GM12878 (cell line): ENCODE measurements around the gene HEXA.

Experiments
- CTCF ChIP-seq, 3 experiments: IDR thresholded peaks in 2 of 3; conservative IDR thresholded peaks in 1 of 3; 2 replicates each; pipeline ENCODE4 v1.5.1; 2011; ENCODE audit warnings: low read depth in 3 of 3, low read length in 3 of 3, mild to moderate bottlenecking in 3 of 3, control low read depth in 2 of 3, moderate library complexity in 2 of 3, inconsistent platforms in 1 of 3, mixed read lengths in 1 of 3; ENCODE audit not compliant: control insufficient read depth in 2 of 3, insufficient read depth in 1 of 3; ENCODE audit errors: extremely low read depth in 1 of 3
- EZH2 ChIP-seq: IDR thresholded peaks from 2 replicates; pipeline ENCODE4 v1.6.1; 2012; ENCODE audit warnings: low read depth, mild to moderate bottlenecking, control low read depth, inconsistent platforms, low read length, borderline replicate concordance; ENCODE audit not compliant: control insufficient read depth
- POLR2A ChIP-seq: IDR thresholded peaks from 2 replicates; pipeline ENCODE4 v1.6.1; 2011; ENCODE audit warnings: low read depth, mild to moderate bottlenecking, low read length
- POLR2AphosphoS5 ChIP-seq: IDR thresholded peaks from 2 replicates; pipeline ENCODE4 v1.6.1; 2011; ENCODE audit warnings: mild to moderate bottlenecking, low read length, inconsistent platforms
- SIN3A ChIP-seq: IDR thresholded peaks from 2 replicates; pipeline ENCODE4 v1.6.1; 2012; ENCODE audit warnings: low read depth, low read length, improper control_type of control experiment

GRCh38 chr15:72338148-72338547 is 37.7 kb downstream of the HEXA start:
- TF ChIP-seq POLR2AphosphoS5 (no peak), CTCF (IDR thresholded peaks at IDR 0.05 in 2 of 3, conservative IDR thresholded peaks at IDR 0.05 in 1 of 3; ENCODE audit: control insufficient read depth in 2 of 3, extremely low read depth in 1 of 3, insufficient read depth in 1 of 3, low read depth in 3 of 3, low read length in 3 of 3) (no peak), POLR2A (no peak), SIN3A (no peak), EZH2 (no peak)
